ENCODE measurements around the gene MMP11.

Gene MMP11

DNA sequence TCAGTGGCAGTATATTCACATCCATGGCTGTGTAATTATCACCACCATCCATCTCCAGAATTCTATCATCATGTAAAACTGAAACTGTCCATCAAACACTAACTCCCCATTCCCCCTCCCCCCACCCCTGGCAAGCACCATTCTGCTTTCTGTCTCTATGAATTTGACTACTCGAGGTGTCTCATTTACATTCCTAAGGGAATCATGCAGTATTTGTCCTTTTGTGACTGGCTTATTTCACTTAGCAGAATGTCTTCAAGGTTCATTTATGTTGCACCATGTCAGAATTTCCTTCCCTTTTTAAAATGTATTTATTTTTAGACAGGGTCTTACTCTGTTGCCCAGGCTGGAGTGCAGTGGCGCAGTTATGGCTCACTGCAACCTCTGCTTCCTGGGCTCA, 45.9 kb downstream of the MMP11 start:
- TF ChIP-seq CTCF (IDR thresholded peaks at IDR 0.05; ENCODE audit: poor library complexity, severe bottlenecking), result no peak
- DNase-seq (ENCODE audit: low spot score) (no peak), ATAC-seq (ENCODE audit: low read depth) (no peak)
- no peaks in the 10 kb centered on the region for H3K4me1 ChIP-seq (ENCODE audit: insufficient read depth, poor library complexity, severe bottlenecking)
- no peaks in the 10 kb centered on the region for H3K9me3 ChIP-seq (ENCODE audit: severe bottlenecking)
- no peak overlapping the region for H3K27ac ChIP-seq (ENCODE audit: poor library complexity, severe bottlenecking)
- peaks cover 57% of the 10 kb centered on the region for H3K36me3 ChIP-seq (ENCODE audit: low read depth)
- H3K4me3 ChIP-seq (ENCODE audit: severe bottlenecking), result no peak overlapping the region
- H3K27me3 ChIP-seq (ENCODE audit: insufficient read depth, poor library complexity, severe bottlenecking), result no peaks in the 10 kb centered on the region

DNA sequence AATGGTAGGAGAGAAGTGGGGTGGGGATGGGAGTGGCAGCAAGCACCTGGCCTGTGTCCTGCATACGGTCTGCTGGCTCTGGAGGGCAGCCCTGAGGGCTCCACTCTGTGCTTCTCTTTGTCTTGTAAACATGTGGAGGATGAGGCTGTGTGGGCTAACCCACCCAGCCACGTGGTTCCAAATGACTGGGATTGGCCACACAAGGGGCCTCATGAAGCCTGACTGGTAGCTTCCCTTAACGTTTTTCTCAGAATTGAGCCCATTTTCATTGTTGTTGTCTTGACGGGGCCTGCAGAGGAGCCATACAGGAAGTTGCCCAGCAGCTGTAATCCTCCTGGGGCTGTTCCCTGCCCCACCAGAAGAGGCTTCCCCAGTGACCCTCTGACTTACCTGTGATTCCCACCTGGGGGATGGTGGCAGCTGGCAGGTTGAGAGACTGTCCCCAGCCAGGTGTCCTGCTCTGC, 48.1 kb downstream of the MMP11 start:
- no peaks in the 10 kb centered on the region for H3K27me3 ChIP-seq (ENCODE audit: insufficient read depth, poor library complexity, severe bottlenecking)
- no peak for ATAC-seq (ENCODE audit: low read depth)
- no peak for TF ChIP-seq CTCF (IDR thresholded peaks at IDR 0.05; ENCODE audit: poor library complexity, severe bottlenecking)
- DNase-seq (ENCODE audit: low spot score), result no peak
- no peaks in the 10 kb centered on the region for H3K9me3 ChIP-seq (ENCODE audit: severe bottlenecking)
- H3K27ac ChIP-seq (ENCODE audit: poor library complexity, severe bottlenecking), result no peak overlapping the region
- H3K36me3 ChIP-seq (ENCODE audit: low read depth), result peaks cover 70% of the 10 kb centered on the region
- H3K4me3 ChIP-seq (ENCODE audit: severe bottlenecking), result no peak overlapping the region
- peaks cover 3% of the 10 kb centered on the region for H3K4me1 ChIP-seq (ENCODE audit: insufficient read depth, poor library complexity, severe bottlenecking)

GRCh38 chr22:23822101-23822671, 49.5 kb downstream of the MMP11 start:
- H3K36me3 ChIP-seq (ENCODE audit: low read depth), result peaks cover 73% of the 10 kb centered on the region
- H3K27ac ChIP-seq (ENCODE audit: poor library complexity, severe bottlenecking), result no peak overlapping the region
- TF ChIP-seq CTCF (IDR thresholded peaks at IDR 0.05; ENCODE audit: poor library complexity, severe bottlenecking), result no peak
- no peaks in the 10 kb centered on the region for H3K27me3 ChIP-seq (ENCODE audit: insufficient read depth, poor library complexity, severe bottlenecking)
- no peak overlapping the region for H3K4me3 ChIP-seq (ENCODE audit: severe bottlenecking)
- H3K9me3 ChIP-seq (ENCODE audit: severe bottlenecking), result no peaks in the 10 kb centered on the region
- ATAC-seq (ENCODE audit: low read depth), result no peak
- H3K4me1 ChIP-seq (ENCODE audit: insufficient read depth, poor library complexity, severe bottlenecking), result peaks cover 5% of the 10 kb centered on the region
- DNase-seq (ENCODE audit: low spot score), result no peak

DNA sequence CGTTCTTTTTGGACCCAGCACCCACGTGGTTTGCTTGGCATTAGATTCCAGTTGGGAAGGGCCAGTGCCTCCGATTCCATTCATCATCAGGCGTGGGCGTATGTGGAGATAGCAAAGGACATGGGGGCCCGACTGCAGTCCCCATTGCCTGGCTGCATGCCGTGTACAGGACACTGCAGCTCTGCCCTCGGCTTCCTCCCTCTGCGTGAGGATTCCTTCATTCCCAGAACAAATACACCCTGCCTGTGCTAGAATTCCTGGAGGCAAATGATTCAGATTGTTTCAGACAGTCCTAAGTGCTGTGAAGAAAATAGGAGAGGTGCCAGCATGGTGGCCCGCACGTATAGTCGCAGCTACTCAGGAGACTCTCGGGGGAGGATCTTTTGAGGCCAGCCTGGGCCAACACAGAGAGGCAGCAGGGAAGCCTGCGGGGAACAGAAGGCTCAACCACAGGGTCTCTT, 50.7 kb downstream of the MMP11 start:
- Histone ChIP-seq H3K36me3 (ENCODE audit: low read depth) (peaks cover 70% of the 10 kb centered on the region), H3K27me3 (ENCODE audit: insufficient read depth, poor library complexity, severe bottlenecking) (no peaks in the 10 kb centered on the region), H3K9me3 (ENCODE audit: severe bottlenecking) (no peaks in the 10 kb centered on the region), H3K27ac (ENCODE audit: poor library complexity, severe bottlenecking) (no peak overlapping the region), H3K4me3 (ENCODE audit: severe bottlenecking) (no peak overlapping the region), H3K4me1 (ENCODE audit: insufficient read depth, poor library complexity, severe bottlenecking) (peaks cover 5% of the 10 kb centered on the region)
- TF ChIP-seq CTCF (IDR thresholded peaks at IDR 0.05; ENCODE audit: poor library complexity, severe bottlenecking), result no peak
- no peak for ATAC-seq (ENCODE audit: low read depth)
- DNase-seq (ENCODE audit: low spot score), result no peak

- H3K27ac ChIP-seq (ENCODE audit: poor library complexity, severe bottlenecking), result no peak overlapping the region
- H3K27me3 ChIP-seq (ENCODE audit: insufficient read depth, poor library complexity, severe bottlenecking), result no peaks in the 10 kb centered on the region
- H3K9me3 ChIP-seq (ENCODE audit: severe bottlenecking), result no peaks in the 10 kb centered on the region
- peaks cover 66% of the 10 kb centered on the region for H3K36me3 ChIP-seq (ENCODE audit: low read depth)
- TF ChIP-seq CTCF (IDR thresholded peaks at IDR 0.05; ENCODE audit: poor library complexity, severe bottlenecking), result no peak
- H3K4me3 ChIP-seq (ENCODE audit: severe bottlenecking), result no peak overlapping the region
- peaks cover 5% of the 10 kb centered on the region for H3K4me1 ChIP-seq (ENCODE audit: insufficient read depth, poor library complexity, severe bottlenecking)
- DNase-seq (ENCODE audit: low spot score) (no peak), ATAC-seq (ENCODE audit: low read depth) (no peak; the same call in 2 of the 3 replicates)
Measured at GRCh38 chr22:23824476-23825245, 52.0 kb downstream of the MMP11 start.

Data from RWPE2 (cell line).